Peyer's patch (tissue), 4 donors: ENCODE measurements around the gene GLIS1. TPM values are rescaled to one million over a fixed set of nuclear protein-coding genes. Genes with fewer than 3 reads are reported as not detected.

Source experiments
- DNase-seq, 3 donors: peaks; one replicate each; pipeline ENCODE4 v3.0.0-alpha.2; 2017 to 2019
- H3K27ac ChIP-seq, 4 donors: fragments of 200-600 bp; sonication (generic); one replicate each; pipeline ENCODE4 v1.5.1; 2016 to 2019
- H3K27me3 ChIP-seq, 2 donors: fragments of 200-600 bp; sonication (generic); one replicate each; pipeline ENCODE4 v1.5.1; 2019
- H3K36me3 ChIP-seq, 3 donors: fragments of 200-600 bp; sonication (generic); one replicate each; pipeline ENCODE4 v1.5.1; 2016 to 2019
- H3K4me1 ChIP-seq, 4 donors: fragments of 200-600 bp; sonication (generic); one replicate each; pipeline ENCODE4 v1.5.1; 2016 to 2019
- H3K4me3 ChIP-seq, 4 donors: fragments of 200-600 bp; sonication (generic); 1 replicate in 3 of 4; 2 replicates in 1 of 4; pipeline ENCODE4 v1.5.1; 2016 to 2019; ENCODE audit warnings: mild to moderate bottlenecking in 1 of 4
- H3K9me3 ChIP-seq, 4 donors: fragments of 200-600 bp; sonication (generic); one replicate each; pipeline ENCODE4 v1.5.1; 2016 to 2019; ENCODE audit warnings: mild to moderate bottlenecking in 1 of 4
- POLR2A ChIP-seq, 2 donors: fragments of 450-650 bp; IDR thresholded peaks; one replicate each; pipeline ENCODE4 v1.5.1; 2017; ENCODE audit warnings: antibody characterized with exemption in 2 of 2, mild to moderate bottlenecking in 2 of 2, moderate library complexity in 2 of 2
- total RNA-seq, 4 donors: library from RNA; depleted of rRNA; stranded (reverse); fragments of >200 nt; gene quantifications; one replicate each; pipeline ENCODE4 v1.1.0, GENCODE V29; 2016
- TF ChIP-seq, protein P1 (sequence below), 6 experiments: fragments of 450-650 bp in 4 of 6; fragments of 200-600 bp in 2 of 6; sonication (generic) in 1 of 6; IDR thresholded peaks; one replicate each; pipeline ENCODE4 v1.5.1; 2017 to 2019; ENCODE audit warnings: antibody characterized with exemption in 6 of 6, mild to moderate bottlenecking in 3 of 6, moderate library complexity in 1 of 6

Gene GLIS1
- total RNA-seq, 4 donors from 2014 or later, result 0.54 to 1.7 (median 0.66) TPM; not detected in 1

DNA sequence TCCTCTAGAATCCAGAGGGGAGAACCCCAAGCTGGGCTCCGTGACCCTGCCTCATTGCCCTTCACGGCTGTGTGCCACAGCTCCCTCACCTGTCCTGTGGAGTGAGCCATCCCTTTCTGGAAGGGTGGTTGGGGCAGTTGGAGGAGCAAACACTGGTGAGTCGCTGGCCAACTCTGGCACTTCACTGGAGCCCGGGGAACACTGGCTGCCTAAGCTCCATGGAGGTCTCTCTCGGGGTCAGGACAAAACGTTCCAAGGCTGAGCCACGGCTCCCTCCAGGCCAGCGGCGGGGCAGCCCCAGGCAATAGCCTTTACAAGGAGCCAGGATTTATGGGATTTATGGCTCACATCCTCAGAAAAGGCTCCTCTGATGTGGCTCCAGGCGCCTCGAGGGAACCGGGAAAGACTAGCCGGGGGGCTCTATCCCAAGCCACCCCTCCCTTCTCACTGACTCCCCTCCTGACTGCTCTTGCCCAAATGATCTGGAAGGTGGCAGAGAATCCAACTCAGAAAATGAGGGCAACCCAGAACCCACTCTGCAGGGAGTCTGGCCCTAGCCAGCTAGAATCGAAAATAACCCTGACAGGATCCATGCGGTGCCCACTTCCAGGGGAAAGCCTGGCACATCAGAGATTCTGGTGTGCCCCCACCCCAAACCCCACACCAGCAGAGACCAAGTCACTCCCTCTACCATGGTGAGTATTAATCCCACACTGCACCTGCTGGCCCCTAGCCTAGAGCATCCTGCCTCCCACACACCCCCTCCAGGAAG lies 75.2 kb downstream of the GLIS1 start:
- Histone ChIP-seq H3K4me1 (no peaks in the 10 kb centered on the region), H3K27me3 (no peaks in the 10 kb centered on the region), H3K27ac (no peak overlapping the region), H3K4me3 (no peak overlapping the region), H3K36me3 (no peaks in the 10 kb centered on the region), H3K9me3 (no peaks in the 10 kb centered on the region)
- TF ChIP-seq POLR2A (IDR thresholded peaks at IDR 0.05), result no peak
- TF ChIP-seq, protein P1, sequence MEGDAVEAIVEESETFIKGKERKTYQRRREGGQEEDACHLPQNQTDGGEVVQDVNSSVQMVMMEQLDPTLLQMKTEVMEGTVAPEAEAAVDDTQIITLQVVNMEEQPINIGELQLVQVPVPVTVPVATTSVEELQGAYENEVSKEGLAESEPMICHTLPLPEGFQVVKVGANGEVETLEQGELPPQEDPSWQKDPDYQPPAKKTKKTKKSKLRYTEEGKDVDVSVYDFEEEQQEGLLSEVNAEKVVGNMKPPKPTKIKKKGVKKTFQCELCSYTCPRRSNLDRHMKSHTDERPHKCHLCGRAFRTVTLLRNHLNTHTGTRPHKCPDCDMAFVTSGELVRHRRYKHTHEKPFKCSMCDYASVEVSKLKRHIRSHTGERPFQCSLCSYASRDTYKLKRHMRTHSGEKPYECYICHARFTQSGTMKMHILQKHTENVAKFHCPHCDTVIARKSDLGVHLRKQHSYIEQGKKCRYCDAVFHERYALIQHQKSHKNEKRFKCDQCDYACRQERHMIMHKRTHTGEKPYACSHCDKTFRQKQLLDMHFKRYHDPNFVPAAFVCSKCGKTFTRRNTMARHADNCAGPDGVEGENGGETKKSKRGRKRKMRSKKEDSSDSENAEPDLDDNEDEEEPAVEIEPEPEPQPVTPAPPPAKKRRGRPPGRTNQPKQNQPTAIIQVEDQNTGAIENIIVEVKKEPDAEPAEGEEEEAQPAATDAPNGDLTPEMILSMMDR (IDR thresholded peaks at IDR 0.05), result no peak
- DNase-seq, result peak in 1 of 3 donors; percentile 23

DNA sequence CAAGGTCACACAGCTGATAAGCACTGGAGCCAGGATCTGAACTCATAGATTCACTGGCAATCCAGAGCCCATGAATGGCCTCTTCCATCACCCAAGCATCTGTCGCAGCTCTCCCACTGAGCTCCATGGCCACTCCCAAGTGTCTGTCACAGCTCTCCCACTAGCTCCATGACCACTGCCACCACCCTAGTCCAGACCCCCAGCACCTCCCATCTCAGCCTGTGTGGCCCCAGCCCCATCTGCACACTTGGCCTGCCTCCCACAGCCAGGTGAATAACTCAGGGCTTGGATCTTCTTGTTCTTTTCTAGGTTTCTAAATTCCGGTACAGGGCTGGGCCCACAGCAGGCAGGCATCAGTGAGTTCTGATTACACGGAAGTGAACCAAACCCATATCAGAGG lies 76.0 kb downstream of the GLIS1 start:
- Histone ChIP-seq H3K4me1 (no peaks in the 10 kb centered on the region), H3K9me3 (no peaks in the 10 kb centered on the region), H3K27ac (no peak overlapping the region), H3K27me3 (no peaks in the 10 kb centered on the region), H3K4me3 (no peak overlapping the region), H3K36me3 (no peaks in the 10 kb centered on the region)
- DNase-seq, result peak in 1 of 3 donors; percentile 34
- no peak for TF ChIP-seq POLR2A (IDR thresholded peaks at IDR 0.05)
- TF ChIP-seq, protein P1 (IDR thresholded peaks at IDR 0.05), result no peak

DNA sequence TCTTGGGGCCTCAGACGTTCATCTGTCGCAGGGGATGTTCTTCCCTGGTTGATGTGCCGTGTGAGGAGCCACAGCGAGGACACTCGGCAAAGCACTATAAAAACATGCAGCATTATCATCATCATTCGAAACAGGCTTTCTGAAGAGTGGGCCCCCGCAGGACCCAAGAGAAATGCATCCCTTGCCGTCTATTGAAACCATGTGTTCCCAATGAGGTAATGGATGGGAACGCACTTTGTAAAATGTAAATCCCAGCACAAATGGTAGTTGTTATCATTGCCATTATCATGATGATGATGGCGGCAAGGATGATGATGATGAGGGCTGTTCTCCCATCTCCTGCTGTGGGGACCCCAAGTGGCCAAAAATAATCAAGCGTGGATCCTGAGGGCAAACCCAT lies 76.8 kb downstream of the GLIS1 start:
- DNase-seq, result no peak
- no peak overlapping the region for H3K4me3 ChIP-seq
- TF ChIP-seq, protein P1 (IDR thresholded peaks at IDR 0.05), result no peak
- TF ChIP-seq POLR2A (IDR thresholded peaks at IDR 0.05), result no peak
- no peaks in the 10 kb centered on the region for H3K4me1 ChIP-seq
- H3K27me3 ChIP-seq, result no peaks in the 10 kb centered on the region
- no peaks in the 10 kb centered on the region for H3K36me3 ChIP-seq
- H3K27ac ChIP-seq, result no peak overlapping the region
- H3K9me3 ChIP-seq, result no peaks in the 10 kb centered on the region

DNA sequence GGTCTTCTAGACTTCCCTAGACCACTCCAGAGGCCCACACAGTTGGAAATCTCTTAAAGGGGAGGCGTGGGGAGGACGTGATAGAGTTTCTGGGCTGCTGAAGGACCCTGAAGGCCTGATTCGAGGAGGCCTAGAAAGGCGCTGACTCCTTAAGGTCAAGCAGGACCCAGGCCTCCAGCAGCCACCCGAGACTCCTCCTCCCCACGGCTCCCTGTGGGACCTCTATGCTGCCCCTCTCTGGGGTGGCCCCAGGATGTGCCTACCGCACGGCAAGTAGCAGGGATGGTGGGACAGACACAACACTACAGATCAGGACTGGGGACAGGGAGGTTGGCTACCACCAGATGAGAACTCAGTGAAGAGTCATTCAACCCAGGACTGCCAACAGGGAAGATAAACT lies 77.5 kb downstream of the GLIS1 start:
- no peaks in the 10 kb centered on the region for H3K9me3 ChIP-seq
- H3K36me3 ChIP-seq, result no peaks in the 10 kb centered on the region
- H3K4me3 ChIP-seq, result no peak overlapping the region
- DNase-seq, result peak in 1 of 3 donors; percentile 25
- H3K27me3 ChIP-seq, result no peaks in the 10 kb centered on the region
- no peak overlapping the region for H3K27ac ChIP-seq
- TF ChIP-seq POLR2A (IDR thresholded peaks at IDR 0.05), result no peak
- TF ChIP-seq, protein P1 (IDR thresholded peaks at IDR 0.05), result no peak
- no peaks in the 10 kb centered on the region for H3K4me1 ChIP-seq

DNA sequence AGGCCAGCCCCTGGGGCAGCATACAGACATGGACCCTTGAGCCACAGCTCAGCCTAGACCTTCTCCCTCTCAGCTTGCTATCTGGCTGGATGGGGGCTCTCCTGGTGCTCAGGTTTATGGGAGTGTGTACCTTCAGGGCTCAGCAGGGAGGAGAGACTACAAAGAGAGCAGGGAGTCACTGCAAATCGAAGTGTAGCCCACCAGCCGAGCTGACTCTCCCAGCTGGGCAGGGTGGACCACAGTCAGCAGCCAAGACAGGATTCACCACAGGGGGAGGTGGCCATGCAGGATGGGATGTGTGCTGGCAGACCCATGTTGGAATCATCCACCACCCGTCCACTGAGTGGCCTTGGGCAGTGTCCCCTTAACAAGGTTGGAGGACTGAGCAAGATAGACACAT lies 78.3 kb downstream of the GLIS1 start:
- Histone ChIP-seq H3K27ac (no peak overlapping the region), H3K9me3 (no peaks in the 10 kb centered on the region), H3K4me3 (no peak overlapping the region), H3K4me1 (no peaks in the 10 kb centered on the region), H3K36me3 (no peaks in the 10 kb centered on the region), H3K27me3 (no peaks in the 10 kb centered on the region)
- TF ChIP-seq, protein P1 (IDR thresholded peaks at IDR 0.05), result no peak
- TF ChIP-seq POLR2A (IDR thresholded peaks at IDR 0.05), result no peak
- peak in 1 of 3 donors; percentile 12 for DNase-seq
